Type B pancreatic cell (in vitro differentiated cells): ENCODE measurements around the gene RNF217. TPM values are rescaled to one million over a fixed set of nuclear protein-coding genes. Genes with fewer than 3 reads are reported as not detected.

ENCODE experiments used
- DNase-seq: peaks from one replicate; pipeline ENCODE4 v3.0.0; 2021; ENCODE audit warnings: mixed read lengths; ENCODE audit not compliant: unreplicated experiment; ENCODE audit errors: extremely low spot score
- H3K27ac Mint-ChIP-seq: 2 replicates; pipeline ENCODE4 v1.8.0; 2021; ENCODE audit warnings: mild to moderate bottlenecking, mixed read lengths
- H3K27me3 Mint-ChIP-seq: 2 replicates; pipeline ENCODE4 v1.8.0; 2021; ENCODE audit warnings: mixed read lengths
- H3K36me3 Mint-ChIP-seq: 2 replicates; pipeline ENCODE4 v1.8.0; 2021; ENCODE audit warnings: mixed read lengths
- H3K4me1 Mint-ChIP-seq: one replicate; pipeline ENCODE4 v1.8.0; 2021; ENCODE audit warnings: mixed read lengths; ENCODE audit not compliant: unreplicated experiment
- H3K4me3 Mint-ChIP-seq: 2 replicates; pipeline ENCODE4 v1.8.0; 2021; ENCODE audit warnings: mild to moderate bottlenecking, mixed read lengths
- H3K9me3 Mint-ChIP-seq: 2 replicates; pipeline ENCODE4 v1.8.0; 2021; ENCODE audit warnings: mixed read lengths
- total RNA-seq: library from RNA; stranded (reverse); gene quantifications from 2 replicates; pipeline ENCODE4 v1.2.1, GENCODE V29; 2021; ENCODE audit warnings: low replicate concordance
- TF ChIP-seq, protein P1 (sequence below): fragments of 200-600 bp; sonication (generic); conservative IDR thresholded peaks from 2 replicates; pipeline ENCODE4 v1.5.0; 2021; ENCODE audit warnings: antibody characterized with exemption, mild to moderate bottlenecking

Gene RNF217
- total RNA-seq, 1 donor from 2014 or later = 22.1 TPM

DNA sequence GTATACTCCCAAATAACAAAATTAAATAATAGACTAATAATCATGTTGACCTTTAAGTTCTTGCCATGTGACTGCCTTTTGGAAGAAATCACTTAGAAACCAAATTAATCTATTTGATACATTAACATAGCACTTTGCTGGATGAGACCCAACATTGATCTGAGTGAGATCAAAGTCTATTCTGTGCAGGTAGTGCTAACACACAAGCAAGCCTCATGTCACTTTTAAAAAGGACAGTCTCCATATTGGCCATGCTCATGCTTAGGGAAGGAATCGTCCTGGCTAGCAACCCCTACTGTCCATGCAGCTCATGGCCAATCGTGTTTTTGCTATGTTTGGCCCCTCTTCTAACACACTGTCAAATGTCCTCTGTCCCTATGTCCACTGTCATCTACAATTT, 35.8 kb upstream of the RNF217 start:
- Mint-ChIP-seq H3K27ac (no peak overlapping the region), H3K9me3 (peaks cover 7% of the 10 kb centered on the region), H3K36me3 (peaks cover 1% of the 10 kb centered on the region), H3K27me3 (no peaks in the 10 kb centered on the region), H3K4me3 (no peak overlapping the region), H3K4me1 (peaks cover 10% of the 10 kb centered on the region)
- DNase-seq = no peak
- TF ChIP-seq, protein P1, sequence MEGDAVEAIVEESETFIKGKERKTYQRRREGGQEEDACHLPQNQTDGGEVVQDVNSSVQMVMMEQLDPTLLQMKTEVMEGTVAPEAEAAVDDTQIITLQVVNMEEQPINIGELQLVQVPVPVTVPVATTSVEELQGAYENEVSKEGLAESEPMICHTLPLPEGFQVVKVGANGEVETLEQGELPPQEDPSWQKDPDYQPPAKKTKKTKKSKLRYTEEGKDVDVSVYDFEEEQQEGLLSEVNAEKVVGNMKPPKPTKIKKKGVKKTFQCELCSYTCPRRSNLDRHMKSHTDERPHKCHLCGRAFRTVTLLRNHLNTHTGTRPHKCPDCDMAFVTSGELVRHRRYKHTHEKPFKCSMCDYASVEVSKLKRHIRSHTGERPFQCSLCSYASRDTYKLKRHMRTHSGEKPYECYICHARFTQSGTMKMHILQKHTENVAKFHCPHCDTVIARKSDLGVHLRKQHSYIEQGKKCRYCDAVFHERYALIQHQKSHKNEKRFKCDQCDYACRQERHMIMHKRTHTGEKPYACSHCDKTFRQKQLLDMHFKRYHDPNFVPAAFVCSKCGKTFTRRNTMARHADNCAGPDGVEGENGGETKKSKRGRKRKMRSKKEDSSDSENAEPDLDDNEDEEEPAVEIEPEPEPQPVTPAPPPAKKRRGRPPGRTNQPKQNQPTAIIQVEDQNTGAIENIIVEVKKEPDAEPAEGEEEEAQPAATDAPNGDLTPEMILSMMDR = no peak

DNA sequence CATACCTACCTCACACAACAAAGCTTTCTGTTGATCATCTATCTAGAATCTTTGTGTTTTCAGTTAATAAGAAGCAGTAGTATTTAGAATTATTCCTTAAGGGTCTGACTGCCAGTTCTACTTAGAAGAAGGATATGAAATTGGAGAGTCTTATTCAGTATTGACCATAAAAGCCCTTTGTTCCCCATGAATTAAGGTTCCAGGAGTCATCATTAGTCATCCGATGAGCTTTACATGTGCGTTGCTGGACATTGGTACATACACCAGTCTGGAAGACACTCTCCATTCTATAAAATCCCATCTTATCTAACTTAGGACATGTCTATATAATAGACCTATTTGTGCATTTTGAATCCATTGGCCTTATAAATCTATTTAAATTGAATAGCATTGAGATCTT, 34.4 kb upstream of the RNF217 start:
- no peak overlapping the region for H3K4me3 Mint-ChIP-seq
- H3K36me3 Mint-ChIP-seq = no peaks in the 10 kb centered on the region
- H3K4me1 Mint-ChIP-seq = peaks cover 10% of the 10 kb centered on the region

DNA sequence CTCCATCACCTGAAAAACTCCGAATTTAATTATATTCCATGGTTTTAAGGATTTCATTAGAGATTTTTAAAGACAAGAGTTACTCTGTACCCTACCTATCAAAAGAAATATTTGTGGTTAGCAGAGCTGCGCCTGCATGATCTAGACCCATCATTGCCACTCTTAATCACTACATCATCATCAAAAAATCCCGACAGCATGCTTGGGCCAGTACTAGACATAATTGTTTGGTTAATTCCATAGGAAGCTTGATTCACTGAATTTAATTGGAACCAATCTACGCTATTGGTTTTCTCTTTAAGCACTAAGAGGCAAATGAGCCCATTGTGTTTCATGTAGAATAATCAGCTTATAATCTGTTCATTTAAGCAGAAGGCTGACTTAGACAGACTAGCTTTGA, 33.4 kb upstream of the RNF217 start:
- TF ChIP-seq, protein P1 = no peak
- Mint-ChIP-seq H3K36me3 (no peaks in the 10 kb centered on the region), H3K4me1 (peaks cover 10% of the 10 kb centered on the region), H3K4me3 (no peak overlapping the region), H3K9me3 (no peaks in the 10 kb centered on the region), H3K27me3 (no peaks in the 10 kb centered on the region), H3K27ac (no peak overlapping the region)
- DNase-seq = no peak

More for the DNA sequence above, 34.4 kb upstream of the RNF217 start:
- Mint-ChIP-seq H3K27ac (no peak overlapping the region), H3K9me3 (peaks cover 5% of the 10 kb centered on the region), H3K27me3 (no peaks in the 10 kb centered on the region)
- no peak for DNase-seq
- TF ChIP-seq, protein P1 = no peak

DNA sequence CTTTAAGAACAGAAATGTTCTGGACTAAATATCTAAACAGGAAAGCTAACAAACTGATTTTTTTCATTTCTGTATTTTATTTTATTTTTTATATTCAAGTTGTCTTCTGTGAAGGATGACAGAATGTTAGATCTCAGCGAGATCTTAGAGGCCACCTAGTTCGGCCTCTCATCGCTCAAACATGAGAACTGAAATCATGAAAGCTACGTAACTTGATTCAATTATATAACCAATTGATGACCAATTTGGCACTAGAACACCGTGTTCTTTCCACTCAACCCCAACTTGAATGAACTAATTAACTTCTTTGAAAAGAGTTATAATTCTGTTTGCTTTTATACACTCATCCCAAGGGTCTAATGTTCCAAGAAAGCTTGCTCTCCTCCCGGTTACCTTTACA, 24.6 kb upstream of the RNF217 start:
- Mint-ChIP-seq H3K9me3 (peaks cover 4% of the 10 kb centered on the region), H3K36me3 (no peaks in the 10 kb centered on the region), H3K27ac (no peak overlapping the region), H3K4me1 (no peaks in the 10 kb centered on the region), H3K27me3 (no peaks in the 10 kb centered on the region), H3K4me3 (no peak overlapping the region)
- TF ChIP-seq, protein P1 = no peak
- no peak for DNase-seq

DNA sequence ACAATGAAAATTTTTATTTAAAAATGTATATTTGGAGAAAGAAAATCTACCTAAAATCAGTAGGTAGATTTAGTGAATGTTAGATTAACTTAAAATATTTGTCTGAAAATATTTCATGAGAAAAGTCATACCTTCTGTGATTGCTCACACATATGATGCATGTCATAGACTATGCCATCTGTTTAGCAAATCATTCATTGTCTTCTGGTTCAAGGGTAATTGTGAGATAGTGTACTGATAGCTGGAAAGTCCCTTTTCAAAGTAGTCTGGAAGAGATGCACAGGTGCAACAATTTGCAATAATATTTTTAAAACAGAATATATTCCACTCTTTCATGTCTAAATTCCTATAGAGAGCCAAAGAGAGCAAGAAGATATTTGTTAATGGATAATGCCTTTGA, 21.0 kb upstream of the RNF217 start:
- TF ChIP-seq, protein P1 = no peak
- no peaks in the 10 kb centered on the region for H3K27me3 Mint-ChIP-seq
- no peak for DNase-seq
- no peaks in the 10 kb centered on the region for H3K9me3 Mint-ChIP-seq
- H3K4me3 Mint-ChIP-seq = no peak overlapping the region
- H3K36me3 Mint-ChIP-seq = no peaks in the 10 kb centered on the region
- H3K27ac Mint-ChIP-seq = no peak overlapping the region
- no peaks in the 10 kb centered on the region for H3K4me1 Mint-ChIP-seq

DNA sequence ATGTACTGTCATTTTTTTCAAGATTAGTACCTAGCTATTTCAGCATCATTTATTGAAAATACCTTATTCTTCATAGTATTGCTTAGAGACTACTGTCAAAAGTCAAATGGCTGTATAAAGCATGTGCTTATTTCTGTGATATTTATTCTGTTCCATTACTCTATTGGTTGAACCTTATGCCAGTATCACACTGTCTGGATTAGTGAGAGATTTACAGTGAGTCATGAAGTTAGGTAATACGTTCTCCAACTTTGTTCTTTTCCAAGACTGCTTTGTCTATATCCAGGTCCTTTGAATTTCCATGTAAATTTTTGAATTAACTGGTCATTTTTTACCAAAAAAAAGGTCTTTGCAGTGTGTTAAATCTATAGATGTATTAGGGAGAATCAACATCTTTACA, 18.6 kb upstream of the RNF217 start:
- Mint-ChIP-seq H3K9me3 (no peaks in the 10 kb centered on the region), H3K36me3 (no peaks in the 10 kb centered on the region), H3K27ac (no peak overlapping the region), H3K4me1 (no peaks in the 10 kb centered on the region), H3K4me3 (no peak overlapping the region), H3K27me3 (no peaks in the 10 kb centered on the region)
- no peak for DNase-seq
- TF ChIP-seq, protein P1 = no peak
